GM19023 (cell line): ENCODE results near the gene DGCR6.
"Not testable (repeated sequence)": the region's sequence is repeated elsewhere in the genome, so short reads cannot be mapped to it uniquely, and the experiment has no call there.

Experiments
- ATAC-seq: cut with Tn5 transposase; IDR thresholded peaks from one replicate; pipeline ENCODE4 v1.9.1; 2021; ENCODE audit warnings: mild to moderate bottlenecking, moderate library complexity; ENCODE audit not compliant: unreplicated experiment

Gene DGCR6

DNA sequence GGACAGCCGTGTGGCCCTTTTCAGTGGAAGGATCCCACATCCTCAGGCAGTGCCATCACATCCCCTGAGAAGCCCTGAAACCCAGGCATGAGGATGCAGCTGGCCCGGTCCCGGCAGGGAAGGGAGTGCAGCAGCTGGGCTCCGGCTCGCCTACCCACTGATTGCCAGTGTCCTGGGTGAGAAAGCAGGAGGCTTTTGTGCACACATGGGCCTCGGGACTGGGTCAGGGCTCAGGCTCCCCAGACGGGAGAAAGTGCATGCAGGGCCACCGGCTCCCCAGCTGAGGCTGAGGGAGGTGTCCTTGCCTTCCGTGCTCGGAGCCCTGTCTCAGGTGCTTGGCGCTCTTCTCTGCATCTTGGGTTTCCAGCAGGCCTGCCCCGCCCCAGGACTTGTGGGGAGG is 53.6 kb downstream of the DGCR6 start:
- not testable (repeated sequence) for ATAC-seq

GRCh38 chr22:18960166-18960820 is 54.2 kb downstream of the DGCR6 start:
- not testable (repeated sequence) for ATAC-seq

- not testable (repeated sequence) for ATAC-seq
Observed at GRCh38 chr22:18961201-18961600, 55.1 kb downstream of the DGCR6 start.
